ENCODE results near the gene GYG2.
"Not testable (repeated sequence)": the region's sequence is repeated elsewhere in the genome, so short reads cannot be mapped to it uniquely, and the experiment has no call there.

DNA sequence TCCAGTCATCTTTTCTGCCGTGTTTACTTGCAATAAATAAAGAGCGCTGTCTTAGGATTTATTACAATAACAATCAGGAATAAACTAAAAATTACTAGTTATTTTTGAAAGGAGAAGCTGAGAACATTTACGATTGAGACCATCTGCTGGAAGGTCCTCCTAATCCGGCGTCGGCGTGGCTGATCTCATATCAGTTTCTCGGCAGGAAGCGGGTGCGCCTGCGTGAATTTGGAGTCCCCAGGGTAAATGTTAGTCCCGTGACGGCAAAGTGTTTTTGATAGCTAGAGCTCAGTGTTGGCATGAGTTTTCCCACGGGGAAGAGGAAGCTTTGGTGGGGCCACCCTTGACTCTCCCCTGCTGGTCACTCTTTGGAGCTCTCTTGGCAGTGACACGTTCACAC, 31.9 kb upstream of the GYG2 start:
- TF ChIP-seq, protein P1, sequence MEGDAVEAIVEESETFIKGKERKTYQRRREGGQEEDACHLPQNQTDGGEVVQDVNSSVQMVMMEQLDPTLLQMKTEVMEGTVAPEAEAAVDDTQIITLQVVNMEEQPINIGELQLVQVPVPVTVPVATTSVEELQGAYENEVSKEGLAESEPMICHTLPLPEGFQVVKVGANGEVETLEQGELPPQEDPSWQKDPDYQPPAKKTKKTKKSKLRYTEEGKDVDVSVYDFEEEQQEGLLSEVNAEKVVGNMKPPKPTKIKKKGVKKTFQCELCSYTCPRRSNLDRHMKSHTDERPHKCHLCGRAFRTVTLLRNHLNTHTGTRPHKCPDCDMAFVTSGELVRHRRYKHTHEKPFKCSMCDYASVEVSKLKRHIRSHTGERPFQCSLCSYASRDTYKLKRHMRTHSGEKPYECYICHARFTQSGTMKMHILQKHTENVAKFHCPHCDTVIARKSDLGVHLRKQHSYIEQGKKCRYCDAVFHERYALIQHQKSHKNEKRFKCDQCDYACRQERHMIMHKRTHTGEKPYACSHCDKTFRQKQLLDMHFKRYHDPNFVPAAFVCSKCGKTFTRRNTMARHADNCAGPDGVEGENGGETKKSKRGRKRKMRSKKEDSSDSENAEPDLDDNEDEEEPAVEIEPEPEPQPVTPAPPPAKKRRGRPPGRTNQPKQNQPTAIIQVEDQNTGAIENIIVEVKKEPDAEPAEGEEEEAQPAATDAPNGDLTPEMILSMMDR (IDR thresholded peaks at IDR 0.05): not testable (repeated sequence)
- TF ChIP-seq POLR2AphosphoS5, POLR2A, EP300 (IDR thresholded peaks at IDR 0.05): not testable (repeated sequence)
